MM.1S (cell line): ENCODE data around the gene AMOTL1.

Experiments
- DNase-seq: peaks from one replicate; pipeline ENCODE4 v3.0.0-alpha.2; 2015
- H2AFZ ChIP-seq: fragments of 300-600 bp; sonication (generic); 2 replicates; pipeline ENCODE4 v1.6.0; 2016; ENCODE audit warnings: antibody characterized with exemption, low read length
- H3F3A ChIP-seq: fragments of 300-600 bp; sonication (generic); 2 replicates; pipeline ENCODE4 v1.6.1; 2016; ENCODE audit warnings: mild to moderate bottlenecking, antibody characterized with exemption, low read length, moderate library complexity, mixed read lengths; ENCODE audit not compliant: insufficient read depth
- H3K27ac ChIP-seq: fragments of 300-600 bp; sonication (generic); 2 replicates; pipeline ENCODE4 v1.5.1; 2016; ENCODE audit warnings: mild to moderate bottlenecking, low read length
- H3K27me3 ChIP-seq: fragments of 300-600 bp; sonication (generic); replicated peaks from 2 replicates; pipeline ENCODE4 v1.6.0; 2016; ENCODE audit warnings: low read length; ENCODE audit not compliant: insufficient read depth
- H3K36me3 ChIP-seq: fragments of 300-600 bp; sonication (generic); replicated peaks from 2 replicates; pipeline ENCODE4 v1.6.1; 2016; ENCODE audit warnings: mild to moderate bottlenecking, low read length, mixed read lengths; ENCODE audit not compliant: insufficient read depth
- H3K4me1 ChIP-seq: fragments of 300-600 bp; sonication (generic); 2 replicates; pipeline ENCODE4 v1.6.1; 2016; ENCODE audit warnings: low read length, mixed read lengths
- H3K4me2 ChIP-seq: fragments of 300-600 bp; sonication (generic); 2 replicates; pipeline ENCODE4 v1.6.0; 2016; ENCODE audit warnings: low read depth, low read length
- H3K4me3 ChIP-seq: fragments of 300-600 bp; sonication (generic); 2 replicates; pipeline ENCODE4 v1.5.1; 2016; ENCODE audit warnings: low read length, mixed read lengths
- H3K79me2 ChIP-seq: fragments of 300-600 bp; sonication (generic); 2 replicates; pipeline ENCODE4 v1.6.1; 2016; ENCODE audit warnings: mixed run types, low read length, mixed read lengths
- H3K9ac ChIP-seq: fragments of 300-600 bp; sonication (generic); 2 replicates; pipeline ENCODE4 v1.6.1; 2016; ENCODE audit warnings: low read length, mixed read lengths
- H3K9me2 ChIP-seq: fragments of 300-600 bp; sonication (generic); replicated peaks from 2 replicates; pipeline ENCODE4 v1.6.1; 2016; ENCODE audit warnings: mild to moderate bottlenecking, low read length, mixed read lengths; ENCODE audit not compliant: insufficient read depth
- H3K9me3 ChIP-seq: fragments of 300-600 bp; sonication (generic); replicated peaks from 2 replicates; pipeline ENCODE4 v1.6.1; 2016; ENCODE audit warnings: mild to moderate bottlenecking, low read length, mixed read lengths; ENCODE audit not compliant: insufficient read depth
- H4K20me1 ChIP-seq: fragments of 300-600 bp; sonication (generic); 2 replicates; pipeline ENCODE4 v1.6.1; 2016; ENCODE audit warnings: mild to moderate bottlenecking, low read length, moderate library complexity, mixed read lengths; ENCODE audit not compliant: insufficient read depth
- CTCF ChIP-seq: fragments of 300-600 bp; sonication (generic); IDR thresholded peaks from 2 replicates; pipeline ENCODE4 v1.5.1; 2016; ENCODE audit warnings: antibody characterized with exemption, low read length, mixed read lengths
- EZH2 ChIP-seq: fragments of 300-600 bp; sonication (generic); optimal IDR thresholded peaks from 2 replicates; pipeline ENCODE3; 2017; ENCODE audit warnings: low read depth, mild to moderate bottlenecking, antibody characterized with exemption, low read length, mixed read lengths
- EZH2phosphoT487 ChIP-seq: fragments of 300-600 bp; sonication (generic); IDR thresholded peaks from 2 replicates; pipeline ENCODE4 v1.6.1; 2018; ENCODE audit warnings: antibody characterized with exemption, low read length

AMOTL1 gene

GRCh38 chr11:94721565-94722292 is 46.4 kb upstream of the AMOTL1 start:
- Histone ChIP-seq H3K27me3 (no peaks in the 10 kb centered on the region), H3K9me2 (no peaks in the 10 kb centered on the region), H3K4me1 (no peaks in the 10 kb centered on the region), H3K79me2 (no peaks in the 10 kb centered on the region), H3K9me3 (no peaks in the 10 kb centered on the region), H3K27ac (no peak overlapping the region), H3F3A (no peaks in the 10 kb centered on the region), H3K4me2 (no peak overlapping the region), H2AFZ (no peak overlapping the region), H3K9ac (no peak overlapping the region), H4K20me1 (no peaks in the 10 kb centered on the region), H3K36me3 (no peaks in the 10 kb centered on the region), H3K4me3 (no peak overlapping the region)
- TF ChIP-seq EZH2 (no peak), EZH2phosphoT487 (no peak), CTCF (no peak)
- no peak for DNase-seq

DNA sequence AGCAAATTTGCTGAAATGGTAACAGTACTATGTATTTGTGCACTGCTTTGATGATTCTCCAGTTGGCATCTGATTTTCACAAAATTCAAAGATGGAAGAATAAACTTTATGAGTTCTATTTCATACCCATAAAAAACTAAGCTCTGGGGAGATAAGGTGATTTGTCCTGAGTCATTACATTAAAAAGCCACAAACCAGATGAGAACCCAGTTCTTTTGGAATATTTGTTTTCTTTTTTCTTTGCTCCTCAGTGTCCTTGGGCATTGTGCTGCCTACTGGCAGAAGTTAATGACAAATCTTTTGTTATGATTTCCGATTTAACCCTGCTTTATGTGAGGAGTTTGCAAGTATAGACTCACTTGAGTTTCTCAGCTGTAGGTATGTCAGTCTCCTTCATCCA is 45.4 kb upstream of the AMOTL1 start:
- Histone ChIP-seq H3K9me2 (no peaks in the 10 kb centered on the region), H3K4me1 (no peaks in the 10 kb centered on the region), H3K9ac (no peak overlapping the region), H4K20me1 (no peaks in the 10 kb centered on the region), H3F3A (no peaks in the 10 kb centered on the region), H3K27ac (no peak overlapping the region), H3K4me2 (no peak overlapping the region), H3K79me2 (no peaks in the 10 kb centered on the region), H3K27me3 (no peaks in the 10 kb centered on the region), H2AFZ (no peak overlapping the region), H3K9me3 (no peaks in the 10 kb centered on the region), H3K36me3 (no peaks in the 10 kb centered on the region), H3K4me3 (no peak overlapping the region)
- no peak for DNase-seq
- TF ChIP-seq EZH2phosphoT487 = no peak
- no peak for TF ChIP-seq CTCF
- TF ChIP-seq EZH2 = no peak

DNA sequence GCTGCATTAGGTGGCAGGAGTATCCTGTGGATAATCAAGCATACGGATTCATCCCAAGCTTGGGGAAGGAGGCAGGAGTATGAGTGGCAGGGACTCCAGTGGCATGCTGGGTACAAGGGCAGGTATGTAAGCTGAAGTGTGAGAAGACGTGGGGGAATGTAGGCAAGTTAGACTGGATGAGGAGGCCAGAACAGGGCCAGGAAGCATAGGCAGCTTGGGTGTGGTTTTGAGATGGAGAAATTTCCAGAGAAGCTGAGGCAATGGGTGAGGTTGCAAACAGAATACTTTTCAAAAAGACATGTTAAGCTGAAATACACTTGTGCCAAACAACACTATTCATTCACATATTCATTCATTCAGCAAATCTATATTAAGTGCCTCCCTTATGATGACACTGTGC is 43.1 kb upstream of the AMOTL1 start:
- H3F3A ChIP-seq = no peaks in the 10 kb centered on the region
- DNase-seq = no peak
- no peak overlapping the region for H3K4me3 ChIP-seq
- TF ChIP-seq EZH2 (no peak), CTCF (no peak), EZH2phosphoT487 (no peak)
- no peaks in the 10 kb centered on the region for H3K9me3 ChIP-seq
- no peaks in the 10 kb centered on the region for H3K9me2 ChIP-seq
- H3K27ac ChIP-seq = no peak overlapping the region
- H3K4me1 ChIP-seq = no peaks in the 10 kb centered on the region
- no peaks in the 10 kb centered on the region for H3K79me2 ChIP-seq
- no peak overlapping the region for H3K9ac ChIP-seq
- H2AFZ ChIP-seq = no peak overlapping the region
- no peaks in the 10 kb centered on the region for H3K36me3 ChIP-seq
- no peak overlapping the region for H3K4me2 ChIP-seq
- no peaks in the 10 kb centered on the region for H3K27me3 ChIP-seq
- H4K20me1 ChIP-seq = no peaks in the 10 kb centered on the region
